SU-DHL-6 (cell line): ENCODE results near the gene MACIR.

ENCODE experiments used
- H2AFZ ChIP-seq: fragments of 200-600 bp; sonication (generic); 2 replicates; pipeline ENCODE4 v1.6.1; 2014; ENCODE audit warnings: low read depth, mild to moderate bottlenecking, moderate library complexity, mixed read lengths, antibody characterized with exemption, low read length; ENCODE audit not compliant: severe bottlenecking
- H3F3A ChIP-seq: fragments of 200-600 bp; shearing (Covaris generic); 2 replicates; pipeline ENCODE4 v1.6.0; 2016; ENCODE audit warnings: antibody characterized with exemption, mild to moderate bottlenecking; ENCODE audit not compliant: insufficient read depth
- H3K27ac ChIP-seq: fragments of 200-600 bp; sonication (generic); 2 replicates; pipeline ENCODE4 v1.5.1; 2016; ENCODE audit warnings: low read depth, mild to moderate bottlenecking, low read length, moderate library complexity, mixed read lengths
- H3K27me3 ChIP-seq: fragments of 200-600 bp; sonication (generic), shearing (Covaris generic); 2 replicates; pipeline ENCODE4 v1.6.0; 2014; ENCODE audit warnings: mild to moderate bottlenecking, low read length
- H3K36me3 ChIP-seq: fragments of 200-600 bp; sonication (generic); 2 replicates; pipeline ENCODE4 v1.6.1; 2014; ENCODE audit warnings: mild to moderate bottlenecking, low read length, mixed read lengths
- H3K4me2 ChIP-seq: fragments of 300-600, 200-600 bp; shearing (Covaris generic), sonication (generic); 2 replicates; pipeline ENCODE4 v1.6.0; 2014; ENCODE audit warnings: low read length, low read depth, mild to moderate bottlenecking; ENCODE audit not compliant: poor library complexity, severe bottlenecking
- H3K4me3 ChIP-seq: fragments of 200-600 bp; sonication (generic); 2 replicates; pipeline ENCODE4 v1.5.1; 2014; ENCODE audit warnings: antibody characterized with exemption, low read length, mild to moderate bottlenecking, mixed read lengths; ENCODE audit not compliant: insufficient read depth, poor library complexity, severe bottlenecking
- H3K79me2 ChIP-seq: fragments of 200-600 bp; sonication (generic); 2 replicates; pipeline ENCODE4 v1.6.1; 2014; ENCODE audit warnings: mild to moderate bottlenecking, low read length, moderate library complexity; ENCODE audit not compliant: insufficient read depth
- H3K9ac ChIP-seq: fragments of 200-600 bp; sonication (generic); 2 replicates; pipeline ENCODE4 v1.7.0; 2014; ENCODE audit warnings: mild to moderate bottlenecking, low read length
- H3K9me2 ChIP-seq: fragments of 200-600 bp; sonication (generic); replicated peaks from 2 replicates; pipeline ENCODE4 v1.6.1; 2014; ENCODE audit warnings: low read length; ENCODE audit not compliant: insufficient read depth
- H3K9me3 ChIP-seq: fragments of 200-600 bp; sonication (generic); 2 replicates; pipeline ENCODE4 v1.6.1; 2014; ENCODE audit warnings: low read length, mixed read lengths; ENCODE audit not compliant: insufficient read depth
- H4K20me1 ChIP-seq: fragments of 200-600 bp; sonication (generic); 2 replicates; pipeline ENCODE4 v1.6.1; 2014; ENCODE audit warnings: low read depth, mild to moderate bottlenecking, antibody characterized with exemption, low read length, moderate library complexity, mixed read lengths
- CTCF ChIP-seq: fragments of 200-600 bp; sonication (generic); IDR thresholded peaks from one replicate; pipeline ENCODE4 v1.5.1; 2017; ENCODE audit warnings: antibody characterized with exemption, mild to moderate bottlenecking, low read length, moderate library complexity; ENCODE audit not compliant: insufficient read depth, poor library complexity, severe bottlenecking
- EZH2phosphoT487 ChIP-seq: fragments of 200-600 bp; sonication (generic), shearing (Covaris generic); conservative IDR thresholded peaks from 2 replicates; pipeline ENCODE4 v1.6.1; 2018; ENCODE audit warnings: mild to moderate bottlenecking, antibody characterized with exemption, low read length, moderate library complexity, mixed read lengths

MACIR gene

GRCh38 chr5:103258368-103258956 lies at the start of gene MACIR:
Gene MACIR, plus strand, starts transcription at chr5:103258763. Its CDS starts 17,157 bp downstream, at chr5:103275920.
- no peaks in the 10 kb centered on the region for H3F3A ChIP-seq
- H3K79me2 ChIP-seq = peaks cover 34% of the 10 kb centered on the region
- peak within 1 kb of the TSS; percentile 67 for H3K4me3 ChIP-seq
- no peaks in the 10 kb centered on the region for H3K9me2 ChIP-seq
- TF ChIP-seq EZH2phosphoT487 (no peak), CTCF (no peak)
- H3K4me2 ChIP-seq = peak within 1 kb of the TSS; percentile 75
- peak within 1 kb of the TSS; percentile 64 for H2AFZ ChIP-seq
- H3K36me3 ChIP-seq = no peaks in the 10 kb centered on the region
- H4K20me1 ChIP-seq = peaks cover 27% of the 10 kb centered on the region
- peak within 1 kb of the TSS; percentile 80 for H3K9ac ChIP-seq
- H3K27ac ChIP-seq = peak within 1 kb of the TSS; percentile 77
- no peaks in the 10 kb centered on the region for H3K9me3 ChIP-seq
- H3K27me3 ChIP-seq = no peaks in the 10 kb centered on the region

- no peak overlapping the region for H3K9ac ChIP-seq
- no peak overlapping the region for H3K27ac ChIP-seq
- no peak overlapping the region for H3K4me3 ChIP-seq
- no peaks in the 10 kb centered on the region for H4K20me1 ChIP-seq
- H3K79me2 ChIP-seq = no peaks in the 10 kb centered on the region
- H3F3A ChIP-seq = no peaks in the 10 kb centered on the region
- H2AFZ ChIP-seq = no peak overlapping the region
- no peaks in the 10 kb centered on the region for H3K9me2 ChIP-seq
- H3K9me3 ChIP-seq = no peaks in the 10 kb centered on the region
- no peak overlapping the region for H3K4me2 ChIP-seq
- H3K27me3 ChIP-seq = no peaks in the 10 kb centered on the region
- H3K36me3 ChIP-seq = 0 out of 2 replicates have a peak, but pooled peaks cover 6% of the 10 kb centered on the region
- TF ChIP-seq EZH2phosphoT487 (no peak), CTCF (no peak)
Measured at GRCh38 chr5:103209065-103209464, 49.5 kb upstream of the MACIR start.

GRCh38 chr5:103210952-103211351 lies 47.6 kb upstream of the MACIR start:
- no peaks in the 10 kb centered on the region for H4K20me1 ChIP-seq
- 0 out of 2 replicates have a peak, but pooled peaks cover 2% of the 10 kb centered on the region for H3K36me3 ChIP-seq
- H3K9me3 ChIP-seq = no peaks in the 10 kb centered on the region
- no peak overlapping the region for H3K9ac ChIP-seq
- H3K4me2 ChIP-seq = no peak overlapping the region
- no peaks in the 10 kb centered on the region for H3K9me2 ChIP-seq
- H2AFZ ChIP-seq = no peak overlapping the region
- no peaks in the 10 kb centered on the region for H3K27me3 ChIP-seq
- no peak for TF ChIP-seq CTCF
- TF ChIP-seq EZH2phosphoT487 = no peak
- no peak overlapping the region for H3K27ac ChIP-seq
- no peaks in the 10 kb centered on the region for H3F3A ChIP-seq
- H3K4me3 ChIP-seq = no peak overlapping the region
- no peaks in the 10 kb centered on the region for H3K79me2 ChIP-seq
